ENCODE measurements around the gene FGF7. TPM values are rescaled to one million over a fixed set of nuclear protein-coding genes. Genes with fewer than 3 reads are reported as not detected.

The FGF7 gene
- total and polyA plus RNA-seq, 9 of the 15 experiments (the other 6 are each of a cell fraction or from before 2014, with no cell fraction given): not detected

- FAIRE-seq: no peak
- no peaks in the 10 kb centered on the region for H3K79me2 ChIP-seq (ENCODE audit: control insufficient read depth, insufficient read depth, low read length)
- 0 out of 5 replicates have a peak, but pooled peaks cover 0 to 3% of the 10 kb centered on the region in 2 experiments for H3K27me3 ChIP-seq (ENCODE audit: control insufficient read depth in 2 of 2, insufficient read depth in 2 of 2, low read length in 2 of 2)
- H3K4me1 ChIP-seq (replicated peaks in 1 of 2; ENCODE audit: control insufficient read depth in 2 of 2, insufficient read depth in 2 of 2, low read length in 2 of 2): no peaks in the 10 kb centered on the region
- no peaks in the 10 kb centered on the region for H3K9me3 ChIP-seq (replicated peaks; ENCODE audit: control insufficient read depth, insufficient read depth, low read depth, low read length)
- ChIA-PET CTCF (ENCODE audit: low intra/inter-chr PET ratio) (no interaction called here), POLR2A (no interaction called here)
- in situ Hi-C loops (cut with MboI) (no loop called here), intact Hi-C loops (cut with micrococcal nuclease) (no loop called here)
- no TSS peak for BruUV-seq (replicated peaks)
- H3K9me1 ChIP-seq (ENCODE audit: control insufficient read depth, insufficient read depth, low read length): no peaks in the 10 kb centered on the region
- H2AFZ ChIP-seq (ENCODE audit: low read depth, low read length): no peak overlapping the region
- H3K4me2 ChIP-seq (ENCODE audit: insufficient read depth, low read length): no peak overlapping the region
- no peak for DNase-seq (ENCODE audit: extremely low read depth in 1 of 4, low spot score in 3 of 4)
- no peaks in the 10 kb centered on the region for H3K36me3 ChIP-seq (ENCODE audit: control insufficient read depth, insufficient read depth, low read length)
- H4K20me1 ChIP-seq (replicated peaks; ENCODE audit: control insufficient read depth, insufficient read depth, low read length): no peaks in the 10 kb centered on the region
- H3K9ac ChIP-seq (ENCODE audit: insufficient read depth in 1 of 2, low read depth in 2 of 2, low read length in 2 of 2): no peak overlapping the region
- TF ChIP-seq PPARD (CRISPR knock-in tag; IDR thresholded peaks at IDR 0.05) (no peak), MIER1 (IDR thresholded peaks at IDR 0.05; ENCODE audit: low read depth) (no peak), HMG20B (CRISPR knock-in tag; IDR thresholded peaks at IDR 0.05) (no peak), COPS2 (conservative IDR thresholded peaks at IDR 0.05) (no peak), MBD2 (IDR thresholded peaks at IDR 0.05; ENCODE audit: borderline replicate concordance, low read depth) (no peak), NFATC3 (IDR thresholded peaks at IDR 0.05) (no peak), SRSF3 (IDR thresholded peaks at IDR 0.05; ENCODE audit: insufficient read depth, low read length) (no peak), HMBOX1 (IDR thresholded peaks at IDR 0.05) (no peak), ZNF76 (CRISPR knock-in tag; IDR thresholded peaks at IDR 0.05; ENCODE audit: borderline replicate concordance) (no peak), FOXM1 (IDR thresholded peaks at IDR 0.05; ENCODE audit: low read depth) (no peak), FOXM1 (CRISPR knock-in tag; IDR thresholded peaks at IDR 0.05; ENCODE audit: low read depth) (no peak), ZNF561 (CRISPR knock-in tag; conservative IDR thresholded peaks at IDR 0.05) (no peak), JUND (IDR thresholded peaks at IDR 0.05; ENCODE audit: borderline replicate concordance, low read depth, low read length) (no peak), JUND (tag; IDR thresholded peaks at IDR 0.05; ENCODE audit: borderline replicate concordance, low read depth, low read length) (no peak)
- 0% methylated on average over 4 of the region's 4 CpGs for WGBS (ENCODE audit: insufficient coverage, low coverage, missing lambda C conversion rate)
- no peak overlapping the region for H3K4me3 ChIP-seq
- ATAC-seq: no peak
- H3K27ac ChIP-seq (ENCODE audit: extremely low read depth, low read depth, low read length): no peak overlapping the region
These were observed 43.0 kb upstream of the FGF7 start for GRCh38 chr15:49379996-49380395.
